Parathyroid adenoma (tissue), 2 donors: ENCODE measurements around the gene MMADHC.

Experiments used
- H2AFZ ChIP-seq: fragments of 300-600 bp; sonication (generic); one replicate; pipeline ENCODE4 v1.7.0; 2017; ENCODE audit warnings: antibody characterized with exemption, mild to moderate bottlenecking
- H3K27ac ChIP-seq: fragments of 300-600 bp; sonication (generic); one replicate; pipeline ENCODE4 v1.7.0; 2017
- H3K27me3 ChIP-seq: fragments of 300-600 bp; sonication (generic); one replicate; pipeline ENCODE4 v1.7.0; 2017; ENCODE audit warnings: low read length; ENCODE audit not compliant: control insufficient read depth, insufficient read depth
- H3K36me3 ChIP-seq: fragments of 300-600 bp; sonication (generic); one replicate; pipeline ENCODE4 v1.7.0; 2017; ENCODE audit warnings: low read length; ENCODE audit not compliant: control insufficient read depth, insufficient read depth
- H3K4me1 ChIP-seq: fragments of 300-600 bp; sonication (generic); one replicate; pipeline ENCODE4 v1.7.0; 2017; ENCODE audit warnings: control low read depth
- H3K4me2 ChIP-seq: fragments of 300-600 bp; sonication (generic); one replicate; pipeline ENCODE4 v1.7.0; 2017; ENCODE audit warnings: low read length
- H3K4me3 ChIP-seq: fragments of 300-600 bp; sonication (generic); one replicate; pipeline ENCODE4 v1.7.0; 2017; ENCODE audit warnings: low read depth, low read length
- H3K79me2 ChIP-seq: fragments of 300-600 bp; sonication (generic); one replicate; pipeline ENCODE4 v1.7.0; 2017; ENCODE audit warnings: control low read depth
- H3K9ac ChIP-seq: fragments of 300-600 bp; sonication (generic); one replicate; pipeline ENCODE4 v1.7.0; 2017; ENCODE audit warnings: mild to moderate bottlenecking
- H3K9me3 ChIP-seq: fragments of 300-600 bp; sonication (generic); one replicate; pipeline ENCODE4 v1.7.0; 2017; ENCODE audit warnings: low read length; ENCODE audit not compliant: control insufficient read depth
- CTCF ChIP-seq: fragments of 300-600 bp; sonication (generic); IDR thresholded peaks from one replicate; pipeline ENCODE4 v1.7.0; 2017; ENCODE audit warnings: antibody characterized with exemption, mild to moderate bottlenecking
- donor health status: primary hyperparathyroidism.

MMADHC gene

GRCh38 chr2:149538138-149538833, 49.3 kb downstream of the MMADHC start:
- Histone ChIP-seq H3K9me3 (peaks cover 2% of the 10 kb centered on the region), H3K9ac (no peak overlapping the region), H3K27ac (no peak overlapping the region), H3K4me1 (no peaks in the 10 kb centered on the region), H3K4me3 (no peak overlapping the region), H3K79me2 (no peaks in the 10 kb centered on the region), H3K36me3 (no peaks in the 10 kb centered on the region), H2AFZ (no peak overlapping the region), H3K4me2 (no peak overlapping the region), H3K27me3 (no peaks in the 10 kb centered on the region)
- TF ChIP-seq CTCF, result no peak

GRCh38 chr2:149537092-149537726, 50.4 kb downstream of the MMADHC start:
- TF ChIP-seq CTCF, result no peak
- no peaks in the 10 kb centered on the region for H3K27me3 ChIP-seq

GRCh38 chr2:149536649-149537048, 50.9 kb downstream of the MMADHC start:
- no peak overlapping the region for H3K4me3 ChIP-seq
- H3K79me2 ChIP-seq, result no peaks in the 10 kb centered on the region
- peaks cover 2% of the 10 kb centered on the region for H3K9me3 ChIP-seq
- H3K36me3 ChIP-seq, result no peaks in the 10 kb centered on the region
- H3K4me2 ChIP-seq, result no peak overlapping the region
- H3K27me3 ChIP-seq, result no peaks in the 10 kb centered on the region
- H3K9ac ChIP-seq, result no peak overlapping the region
- no peak for TF ChIP-seq CTCF
- no peak overlapping the region for H2AFZ ChIP-seq
- H3K4me1 ChIP-seq, result no peaks in the 10 kb centered on the region
- no peak overlapping the region for H3K27ac ChIP-seq

More at GRCh38 chr2:149537092-149537726, 50.4 kb downstream of the MMADHC start:
- H3K27ac ChIP-seq, result no peak overlapping the region
- no peaks in the 10 kb centered on the region for H3K36me3 ChIP-seq
- no peak overlapping the region for H3K4me2 ChIP-seq
- peaks cover 2% of the 10 kb centered on the region for H3K9me3 ChIP-seq
- no peak overlapping the region for H2AFZ ChIP-seq
- H3K79me2 ChIP-seq, result no peaks in the 10 kb centered on the region
- no peaks in the 10 kb centered on the region for H3K4me1 ChIP-seq
- no peak overlapping the region for H3K4me3 ChIP-seq
- H3K9ac ChIP-seq, result no peak overlapping the region

GRCh38 chr2:149534674-149535073, 52.9 kb downstream of the MMADHC start:
- Histone ChIP-seq H3K36me3 (no peaks in the 10 kb centered on the region), H3K79me2 (no peaks in the 10 kb centered on the region), H3K27me3 (no peaks in the 10 kb centered on the region), H3K4me1 (no peaks in the 10 kb centered on the region), H3K9ac (no peak overlapping the region), H3K4me2 (no peak overlapping the region), H3K27ac (no peak overlapping the region), H2AFZ (no peak overlapping the region), H3K9me3 (no peaks in the 10 kb centered on the region), H3K4me3 (no peak overlapping the region)
- TF ChIP-seq CTCF, result no peak

- Histone ChIP-seq H3K9me3 (no peaks in the 10 kb centered on the region), H3K4me2 (no peak overlapping the region), H3K4me3 (no peak overlapping the region), H2AFZ (no peak overlapping the region), H3K79me2 (no peaks in the 10 kb centered on the region), H3K9ac (no peak overlapping the region), H3K27ac (no peak overlapping the region), H3K27me3 (no peaks in the 10 kb centered on the region), H3K4me1 (no peaks in the 10 kb centered on the region), H3K36me3 (no peaks in the 10 kb centered on the region)
- TF ChIP-seq CTCF, result no peak
Observed at GRCh38 chr2:149528983-149529382, 58.6 kb downstream of the MMADHC start.
